NCI-H1105 (cell line): ENCODE measurements around the gene DHRS9.
"Not testable (repeated sequence)": the region's sequence is repeated elsewhere in the genome, so short reads cannot be mapped to it uniquely, and the experiment has no call there.

Source experiments
- DNase-seq: peaks from one replicate; lab custom pipeline; 2025; lab: John Stamatoyannopoulos, UW

The DHRS9 gene

DNA sequence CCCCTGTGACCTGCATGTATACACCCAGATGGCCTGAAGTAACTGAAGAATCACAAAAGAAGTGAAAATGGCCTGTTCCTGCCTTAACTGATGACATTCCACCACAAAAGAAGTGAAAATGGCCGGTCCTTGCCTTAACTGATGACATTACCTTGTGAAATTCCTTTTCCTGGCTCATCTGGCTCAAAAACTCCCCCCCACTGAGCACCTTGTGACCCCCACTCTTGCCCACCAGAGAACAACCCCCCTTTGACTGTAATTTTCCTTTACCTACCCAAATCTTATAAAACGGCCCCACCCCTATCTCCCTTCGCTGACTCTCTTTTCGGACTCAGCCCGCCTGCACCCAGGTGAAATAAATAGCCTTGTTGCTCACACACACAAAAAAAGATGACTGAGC, 67.1 kb downstream of the DHRS9 start:
- not testable (repeated sequence) for DNase-seq

DNA sequence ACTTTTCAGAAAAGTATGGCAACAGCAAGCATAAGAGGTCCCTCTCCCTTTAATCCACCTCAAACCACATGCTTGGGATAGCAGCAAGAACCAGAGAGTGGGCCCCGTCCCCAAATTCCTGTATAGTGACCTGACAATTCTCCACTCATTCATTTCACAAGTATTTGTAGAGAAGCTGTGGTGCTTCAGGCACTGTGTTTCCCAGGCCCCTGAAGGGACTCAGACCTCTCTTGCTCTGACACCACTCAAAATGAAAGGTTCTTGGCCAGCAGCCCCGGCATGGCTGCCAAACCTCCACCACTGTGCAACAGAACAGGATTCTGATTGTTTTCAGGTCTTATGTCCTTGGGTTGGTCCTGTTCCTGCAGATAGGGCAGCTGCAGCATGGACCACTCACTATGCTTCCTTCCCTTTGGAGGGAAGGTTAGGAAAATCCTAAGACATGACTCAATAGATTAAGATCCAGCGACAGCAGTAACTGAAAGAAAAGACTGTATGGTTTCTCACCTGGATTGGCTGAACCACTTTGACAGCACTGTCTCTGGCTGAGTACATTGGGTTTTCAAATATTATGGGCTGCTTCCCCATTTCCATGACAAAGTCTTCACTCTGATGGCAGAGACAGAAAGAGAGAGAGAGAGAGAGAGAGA, 67.6 kb downstream of the DHRS9 start:
- no peak for DNase-seq

GRCh38 chr2:169137924-169138323, 68.6 kb downstream of the DHRS9 start:
- no peak for DNase-seq

- DNase-seq: no peak
These were observed 69.8 kb downstream of the DHRS9 start for GRCh38 chr2:169139145-169139544.

DNA sequence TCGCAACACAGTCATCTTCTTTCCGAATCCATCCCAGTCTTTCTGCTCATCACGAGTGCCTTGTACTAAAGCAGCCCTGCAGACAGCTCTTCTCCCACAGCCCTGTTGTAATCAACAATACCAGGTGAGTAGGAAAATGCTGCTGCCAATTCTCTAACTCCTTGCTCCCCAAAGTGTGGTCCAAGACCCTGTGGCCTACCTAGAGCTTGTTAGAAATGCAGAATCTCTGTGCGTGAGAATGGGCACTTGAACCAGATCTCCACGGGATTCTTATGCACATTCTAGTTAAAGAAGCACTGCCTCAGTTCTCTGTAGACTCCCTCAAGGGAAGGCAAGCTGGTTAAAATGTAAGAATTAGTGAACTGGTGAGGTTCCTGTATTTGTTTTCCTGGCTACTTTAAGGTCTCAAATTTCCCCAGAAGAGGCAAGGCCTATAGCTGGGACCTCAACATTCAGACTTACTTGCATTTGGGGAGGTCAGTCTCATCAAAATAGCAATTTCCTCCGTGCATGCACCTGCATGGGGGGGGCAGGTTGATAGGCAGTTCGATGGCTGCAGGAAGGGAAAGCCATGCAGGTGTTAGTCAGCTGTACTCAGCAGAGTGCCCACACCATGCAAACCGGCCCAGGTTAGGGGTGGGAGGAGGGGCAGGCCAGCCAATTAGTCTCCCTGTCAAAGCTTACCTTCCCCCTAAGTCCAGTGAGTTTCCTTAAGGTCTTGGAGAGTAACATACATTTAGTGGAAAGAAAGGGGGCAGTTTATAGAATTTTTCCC, 70.8 kb downstream of the DHRS9 start:
- DNase-seq: no peak

GRCh38 chr2:169141713-169142352, 72.5 kb downstream of the DHRS9 start:
- DNase-seq: peak; percentile 25

- DNase-seq: no peak
These were observed 74.6 kb downstream of the DHRS9 start for GRCh38 chr2:169143998-169144397.
